Panc1 (cell line): Measurements from ENCODE around the gene TOP2A. TPM values are rescaled to one million over a fixed set of nuclear protein-coding genes. Genes with fewer than 3 reads are reported as not detected.

ENCODE experiments used
- ATAC-seq: fragments of 200-7000 bp; cut with Tn5 transposase; 2 replicates; pipeline ENCODE4 v1.9.1; 2020; ENCODE audit warnings: mild to moderate bottlenecking, moderate library complexity
- BruUV-seq: library from RNA; stranded (reverse); fragments of 400-500 nt; replicated peaks from 2 replicates; lab custom pipeline; 2021; lab: Mats Ljungman, UMichigan
- CTCF ChIA-PET: fragments of 300-600 bp; sonication (Branson Sonifier 250); formaldehyde crosslinking; loops from one replicate; lab custom pipeline; 2022; ENCODE audit warnings: antibody characterized with exemption; lab: Charles Lee
- POLR2A ChIA-PET: fragments of 300-600 bp; sonication (Branson Sonifier 250); formaldehyde crosslinking; loops from one replicate; lab custom pipeline; 2022; ENCODE audit warnings: antibody characterized with exemption; lab: Charles Lee
- DNase-seq: peaks from one replicate; pipeline ENCODE4 v3.0.0-alpha.2; 2010; ENCODE audit warnings: low read depth, low spot score
- H3K27ac ChIP-seq: 2 replicates; pipeline ENCODE4 v1.5.1; 2011; ENCODE audit warnings: mild to moderate bottlenecking, low read length, inconsistent platforms
- H3K27me3 ChIP-seq: fragments of 200-500 bp; sonication (Bioruptor generic); 2 replicates; pipeline ENCODE4 v1.6.0; 2014; ENCODE audit warnings: low read length, inconsistent platforms; ENCODE audit not compliant: control insufficient read depth, insufficient read depth
- H3K36me3 ChIP-seq: fragments of 200-500 bp; sonication (Bioruptor generic); 2 replicates; pipeline ENCODE4 v1.5.1; 2014; ENCODE audit warnings: inconsistent platforms, mild to moderate bottlenecking, low read length, moderate library complexity; ENCODE audit not compliant: control insufficient read depth, insufficient read depth
- H3K4me1 ChIP-seq: 2 replicates; pipeline ENCODE4 v1.5.1; 2011; ENCODE audit warnings: inconsistent platforms, mild to moderate bottlenecking, low read length, moderate library complexity; ENCODE audit not compliant: control insufficient read depth, insufficient read depth
- H3K4me3 ChIP-seq, 2 experiments: 2 replicates each; pipeline ENCODE4 v1.5.1; 2011 to 2012; ENCODE audit warnings: low read depth in 2 of 2, low read length in 2 of 2, mild to moderate bottlenecking in 2 of 2, inconsistent platforms in 1 of 2, moderate library complexity in 1 of 2
- H3K9me3 ChIP-seq: fragments of 200-500 bp; sonication (Bioruptor generic); 2 replicates; pipeline ENCODE4 v1.5.1; 2014; ENCODE audit warnings: low read depth, mild to moderate bottlenecking, inconsistent platforms, low read length, moderate library complexity; ENCODE audit not compliant: control insufficient read depth, insufficient read depth
- CTCF ChIP-seq: fragments of 450-650 bp; IDR thresholded peaks from 2 replicates; pipeline ENCODE4 v1.5.1; 2017; ENCODE audit warnings: mild to moderate bottlenecking
- POLR2AphosphoS5 ChIP-seq: IDR thresholded peaks from 2 replicates; pipeline ENCODE4 v1.6.1; 2012; ENCODE audit warnings: mild to moderate bottlenecking, low read depth, low read length, moderate library complexity
- REST ChIP-seq, 2 experiments: IDR thresholded peaks; 2 replicates each; pipeline ENCODE4 v1.6.1; 2011 to 2012; ENCODE audit warnings: low read depth in 2 of 2, control low read depth in 1 of 2, low read length in 1 of 2, mild to moderate bottlenecking in 1 of 2, moderate library complexity in 1 of 2; ENCODE audit not compliant: insufficient read depth in 1 of 2
- SIN3A ChIP-seq: IDR thresholded peaks from 2 replicates; pipeline ENCODE4 v1.6.1; 2012; ENCODE audit warnings: low read depth, mild to moderate bottlenecking, low read length, moderate library complexity, borderline replicate concordance; ENCODE audit not compliant: insufficient read depth
- TCF7L2 ChIP-seq: IDR thresholded peaks from 2 replicates; pipeline ENCODE4 v1.6.1; 2011; ENCODE audit warnings: mild to moderate bottlenecking, low read depth, low read length, inconsistent platforms
- in situ Hi-C: cut with HindIII; loops from 2 replicates; pipeline ENCODE4 v1.10.0; 2016; ENCODE audit warnings: low sequenced_read_pairs, low pct_unique_long_range_greater_than_20kb
- intact Hi-C: fragments of 100-400 bp; cut with micrococcal nuclease; formaldehyde crosslinking; loops from one replicate; pipeline ENCODE4 v1.10.0; 2022; ENCODE audit not compliant: unreplicated experiment
- total RNA-seq: library from RNA; stranded (reverse); gene quantifications from one replicate; pipeline ENCODE4 v1.2.1, GENCODE V29; 2021; ENCODE audit not compliant: unreplicated experiment

The TOP2A gene
- total RNA-seq, 1 experiment from 2014 or later: 230 TPM

GRCh38 chr17:40443988-40444899 is 26.5 kb upstream of the TOP2A start:
- in situ Hi-C loops: no loop called here
- Histone ChIP-seq H3K4me1 (peaks cover 11% of the 10 kb centered on the region), H3K4me3 (peak overlapping the region; percentile 41 to 63), H3K36me3 (no peaks in the 10 kb centered on the region), H3K27me3 (no peaks in the 10 kb centered on the region), H3K27ac (no peak overlapping the region), H3K9me3 (no peaks in the 10 kb centered on the region)
- ChIA-PET POLR2A (no interaction called here), CTCF (interaction anchor here (0.6 to 2.9 kb wide), 5 partner anchors 27 to 115 kb away, joined by 5 to 17 read pairs (median 7); partner anchors contain the start of gene TOP2A)
- DNase-seq (no peak), ATAC-seq (peak; percentile 10)
- intact Hi-C loops: loop anchor here (5.0 kb wide), 1 partner anchor 33 kb away; no protein-coding TSS in a partner anchor
- TF ChIP-seq POLR2AphosphoS5: no peak
- TF ChIP-seq REST (IDR thresholded peaks at IDR 0.05; ENCODE audit: insufficient read depth in 1 of 2, low read depth in 2 of 2, low read length in 1 of 2): no peak
- no peak for TF ChIP-seq SIN3A
- TF ChIP-seq CTCF: peak; percentile 45
- no TSS peak for BruUV-seq

GRCh38 chr17:40443196-40443987 is 25.7 kb upstream of the TOP2A start, which contains the start of gene IGFBP4:
Gene IGFBP4, plus strand, starts transcription at chr17:40443450. Its CDS starts 286 bp downstream, at chr17:40443736.
- H3K4me1 ChIP-seq: peaks cover 11% of the 10 kb centered on the region
- peak within 1 kb of the TSS; percentile 41 to 63 for H3K4me3 ChIP-seq
- CTCF ChIA-PET: interaction anchor here (0.6 to 2.9 kb wide), 5 partner anchors 26 to 115 kb away, joined by 5 to 17 read pairs (median 7); partner anchors contain the start of gene TOP2A
- no TSS peak for BruUV-seq
- peak; percentile 89 for ATAC-seq
- no peak for TF ChIP-seq TCF7L2
- TF ChIP-seq CTCF: peak; percentile 82
- no peak for TF ChIP-seq SIN3A
- no peak for TF ChIP-seq POLR2AphosphoS5
- TF ChIP-seq REST (IDR thresholded peaks at IDR 0.05; ENCODE audit: insufficient read depth in 1 of 2, low read depth in 2 of 2, low read length in 1 of 2): 0 out of 4 replicates have a peak, but pooled peaks of 1 of the 2 experiments have one; percentile 12
- POLR2A ChIA-PET: interaction anchor here (0.7 kb wide), 1 partner anchor 11 kb away, joined by 3 read pairs; no protein-coding TSS in a partner anchor
- DNase-seq: no peak
- intact Hi-C loops: loop anchor here (5.0 kb wide), 1 partner anchor 34 kb away; no protein-coding TSS in a partner anchor
- peak within 1 kb of the TSS; percentile 58; the same call in 1 of the 2 replicates for H3K27ac ChIP-seq
- no peaks in the 10 kb centered on the region for H3K9me3 ChIP-seq
- no peaks in the 10 kb centered on the region for H3K27me3 ChIP-seq
- no peaks in the 10 kb centered on the region for H3K36me3 ChIP-seq
- in situ Hi-C loops: no loop called here
